NCI-H1092 (cell line): ENCODE data around the gene VEPH1.

Experiments used
- DNase-seq: peaks from one replicate; lab custom pipeline; 2025; lab: John Stamatoyannopoulos, UW

VEPH1 gene

DNA sequence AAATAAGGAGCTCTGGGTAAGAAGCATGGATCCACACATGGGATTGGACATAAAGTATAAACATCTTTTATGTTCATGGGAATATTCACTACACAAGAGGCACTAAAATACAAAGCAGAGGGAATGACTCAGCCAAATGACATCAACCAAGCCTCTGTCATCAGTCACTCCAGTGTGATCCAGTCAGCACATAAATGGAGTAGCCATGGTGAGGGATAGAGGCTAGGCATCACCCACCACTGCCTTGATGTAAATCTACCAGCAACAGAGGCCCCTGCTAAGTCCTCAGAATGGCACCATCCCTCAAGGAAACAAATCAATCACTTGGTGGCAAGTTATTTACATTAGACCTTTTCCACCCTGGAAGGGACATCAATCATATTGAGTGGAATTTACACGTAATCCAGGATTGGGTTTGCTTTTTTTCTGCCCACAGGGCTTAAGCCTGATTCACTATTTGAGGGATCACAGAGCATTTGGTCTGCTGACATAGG, 27.2 kb downstream of the VEPH1 start:
- DNase-seq: no peak

DNA sequence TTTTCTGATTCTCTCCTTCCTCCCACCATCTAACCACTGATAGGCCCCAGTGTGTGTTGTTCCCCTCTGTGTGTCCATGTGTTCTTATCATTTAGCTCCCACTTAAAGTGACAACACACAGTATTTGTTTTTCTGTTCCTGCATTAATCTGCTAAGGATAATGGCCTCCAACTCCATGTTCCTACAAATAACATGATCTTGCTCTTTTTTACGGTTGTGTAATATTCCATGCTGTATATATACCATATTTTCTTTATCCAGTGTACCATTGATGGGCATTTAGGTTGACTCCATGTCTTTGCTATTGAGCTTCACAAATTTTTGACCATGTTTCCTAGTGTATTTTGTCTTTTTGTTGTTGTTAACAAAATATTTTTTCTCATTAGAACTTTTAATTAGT, 30.6 kb downstream of the VEPH1 start:
- no peak for DNase-seq

DNA sequence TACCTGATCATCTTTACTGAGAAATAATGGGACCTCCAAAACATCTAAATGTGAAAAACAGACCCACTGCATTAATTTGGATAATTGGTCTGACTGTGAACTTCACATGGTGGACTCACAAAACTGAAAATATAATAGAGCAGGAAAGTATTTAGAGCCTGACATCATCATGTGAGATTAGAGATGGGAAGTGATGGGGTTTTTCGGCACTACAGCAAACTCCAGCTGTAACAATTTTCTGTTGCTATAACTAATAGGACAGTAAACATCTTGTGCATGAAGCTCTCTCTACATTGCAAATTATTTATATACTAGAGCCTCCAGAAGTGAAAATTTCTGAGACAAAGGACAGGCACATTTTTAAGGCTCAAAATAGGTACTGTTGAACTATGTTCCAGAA, 32.2 kb downstream of the VEPH1 start:
- DNase-seq: no peak

DNA sequence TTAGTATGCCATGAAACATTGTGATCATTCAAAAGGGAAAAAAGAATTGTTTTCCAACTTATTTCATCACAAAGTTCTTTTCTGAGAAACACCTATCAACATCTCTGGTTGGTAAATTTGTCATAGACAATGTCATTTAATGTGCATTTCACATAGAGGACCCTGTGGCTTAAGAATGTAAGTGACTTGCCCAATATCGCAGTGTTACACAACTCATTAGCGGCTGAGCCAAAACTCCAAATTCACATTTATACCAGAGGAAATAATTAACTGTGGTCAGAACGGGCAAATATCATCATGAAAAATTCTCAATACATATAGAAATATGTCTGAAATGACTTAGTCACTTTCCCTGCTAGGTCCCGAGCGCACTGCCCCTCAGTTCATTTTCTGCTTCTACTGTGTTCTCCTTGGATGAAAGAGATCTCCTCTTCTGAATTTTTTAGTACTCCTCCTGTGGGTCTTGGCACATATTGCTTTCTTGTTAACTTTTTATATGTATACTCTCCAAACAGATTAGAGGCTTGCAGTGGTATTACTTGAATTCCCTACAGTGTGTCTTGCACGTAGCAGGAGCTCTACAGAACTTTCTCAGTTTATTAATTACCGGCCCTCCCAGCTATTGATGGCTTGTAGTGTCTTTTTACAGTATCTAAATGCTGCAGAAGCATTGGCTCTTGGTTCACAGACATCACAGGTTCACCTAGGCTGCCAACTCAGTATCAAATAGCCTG, 33.5 kb downstream of the VEPH1 start:
- DNase-seq: no peak

DNA sequence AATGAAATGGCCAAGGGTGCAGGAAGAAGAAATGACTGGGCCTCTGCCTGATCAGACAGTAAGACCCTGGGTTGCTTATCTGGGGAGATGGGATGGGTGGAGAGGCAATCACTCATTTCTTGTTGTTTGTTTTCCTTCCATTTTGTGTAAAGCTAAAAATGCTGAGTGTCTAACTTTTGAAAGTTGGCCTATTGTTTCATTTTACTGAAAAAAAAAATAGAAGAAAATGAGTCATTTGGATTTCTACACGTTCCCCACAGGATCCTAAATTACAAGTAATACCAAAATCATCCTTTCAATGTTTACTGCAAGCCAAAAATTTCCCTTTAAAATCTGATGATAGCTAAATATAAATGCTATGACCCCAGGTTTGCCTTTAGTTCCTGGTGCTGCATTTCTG, 36.0 kb downstream of the VEPH1 start:
- no peak for DNase-seq

DNA sequence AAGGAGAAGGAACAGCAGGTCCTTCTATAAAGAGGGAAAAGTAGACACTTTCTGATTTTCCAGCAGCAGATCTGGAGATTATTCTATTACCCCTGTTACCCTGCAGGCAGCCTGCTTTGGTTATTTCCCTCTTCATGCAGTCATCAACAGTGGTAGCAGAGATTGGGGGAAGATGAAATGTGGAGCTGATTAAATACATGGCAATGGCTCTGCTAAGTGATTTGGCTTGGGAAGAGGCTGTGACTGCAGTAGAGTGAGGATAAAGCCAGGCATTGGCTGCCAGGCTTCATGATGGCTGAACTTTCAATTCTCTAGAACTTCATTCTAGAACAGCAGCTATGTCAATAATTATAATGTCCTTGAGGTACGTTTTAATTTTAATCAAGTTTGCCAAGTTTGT, 37.5 kb downstream of the VEPH1 start:
- DNase-seq: no peak

DNA sequence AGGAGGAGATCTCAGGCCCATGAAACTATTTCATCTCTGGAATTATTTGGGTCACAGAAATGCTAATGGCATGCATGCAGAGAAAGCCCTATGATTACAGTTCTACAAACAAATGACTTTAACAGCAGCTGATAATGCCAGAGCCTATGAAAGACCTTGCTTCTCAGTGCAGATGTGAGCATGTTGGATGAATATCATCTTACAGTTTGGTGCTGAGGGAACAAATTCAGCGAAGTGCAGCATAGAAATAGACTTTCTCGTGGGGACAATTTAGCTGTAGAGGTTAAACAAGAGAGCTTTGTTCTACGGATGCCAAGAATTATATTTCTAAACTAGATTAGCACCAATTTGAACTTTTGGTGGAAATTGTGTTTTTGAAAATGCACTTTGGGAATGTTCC, 38.9 kb downstream of the VEPH1 start:
- DNase-seq: no peak

DNA sequence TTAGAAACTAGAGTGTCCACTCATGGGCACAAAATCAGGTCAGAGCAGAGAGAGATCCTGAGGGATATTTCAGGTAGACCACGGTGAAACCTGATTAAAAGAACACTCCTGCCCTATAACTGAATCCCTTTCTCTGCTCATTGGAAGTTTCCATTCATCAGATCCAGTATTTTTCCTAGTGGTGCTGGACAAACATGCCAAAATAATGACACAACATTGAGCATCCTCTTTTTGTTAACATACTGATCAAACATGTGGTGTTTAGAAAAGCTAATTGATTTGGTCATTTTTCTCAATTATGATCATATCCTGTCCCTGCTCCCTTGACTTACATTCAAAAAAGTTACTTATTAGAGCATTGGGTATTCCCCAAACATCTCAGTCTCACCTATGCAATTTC, 39.4 kb downstream of the VEPH1 start:
- DNase-seq: no peak

DNA sequence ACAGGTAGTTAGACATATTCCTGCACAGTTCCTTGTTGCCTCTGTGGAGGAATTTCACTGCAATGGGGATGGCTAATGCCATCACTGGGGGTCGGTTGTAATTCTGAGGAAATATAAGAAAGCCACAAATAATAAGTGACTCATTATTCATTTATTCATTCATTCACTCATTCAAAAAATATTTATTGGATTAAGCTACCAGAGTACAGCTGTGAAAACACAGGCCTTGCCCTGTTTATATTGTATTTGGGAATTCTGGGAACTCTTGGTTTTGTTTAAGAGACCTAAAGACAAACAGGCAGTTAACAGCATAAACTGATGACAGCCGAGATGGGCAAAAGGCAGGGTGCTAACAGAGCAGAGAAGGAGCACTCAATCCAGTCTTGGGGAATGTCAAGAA, 43.0 kb downstream of the VEPH1 start:
- no peak for DNase-seq

DNA sequence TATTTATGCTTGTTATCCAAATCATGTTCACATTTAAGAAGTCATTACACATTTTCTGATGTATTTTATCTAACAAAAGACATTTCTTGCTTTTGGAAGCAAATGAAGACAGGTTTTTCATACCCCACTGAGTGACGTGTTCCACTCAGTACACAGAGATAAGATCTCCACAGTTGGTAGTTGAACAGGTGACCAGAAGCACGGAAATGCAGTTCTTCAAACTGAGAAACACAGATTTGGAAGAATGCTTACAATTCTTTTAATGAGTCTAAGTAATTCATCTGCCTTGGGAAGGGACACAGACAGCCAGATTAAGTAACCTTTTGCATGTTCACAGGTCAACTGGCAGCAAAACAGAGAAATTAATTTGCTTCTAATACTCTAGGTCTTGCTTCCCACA, 43.5 kb downstream of the VEPH1 start:
- no peak for DNase-seq

DNA sequence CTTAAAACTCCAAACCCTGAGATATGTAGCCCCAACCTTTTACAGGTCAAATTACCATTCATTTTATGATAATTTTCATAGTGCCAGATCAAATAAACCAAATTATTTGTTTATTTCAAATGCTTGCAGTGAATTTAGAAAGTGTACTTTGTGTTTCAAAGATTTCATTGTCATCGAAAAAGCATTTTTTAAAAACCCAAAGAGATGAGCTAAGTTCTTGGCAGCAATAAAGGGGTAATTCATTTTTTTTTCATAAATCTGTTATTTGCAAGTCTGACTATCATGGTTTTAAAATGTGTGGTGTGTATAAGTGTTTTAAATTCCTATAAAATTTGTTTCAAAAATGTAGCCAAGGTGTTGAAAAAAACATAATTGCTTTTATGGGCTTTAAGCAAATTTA, 49.4 kb downstream of the VEPH1 start:
- no peak for DNase-seq

DNA sequence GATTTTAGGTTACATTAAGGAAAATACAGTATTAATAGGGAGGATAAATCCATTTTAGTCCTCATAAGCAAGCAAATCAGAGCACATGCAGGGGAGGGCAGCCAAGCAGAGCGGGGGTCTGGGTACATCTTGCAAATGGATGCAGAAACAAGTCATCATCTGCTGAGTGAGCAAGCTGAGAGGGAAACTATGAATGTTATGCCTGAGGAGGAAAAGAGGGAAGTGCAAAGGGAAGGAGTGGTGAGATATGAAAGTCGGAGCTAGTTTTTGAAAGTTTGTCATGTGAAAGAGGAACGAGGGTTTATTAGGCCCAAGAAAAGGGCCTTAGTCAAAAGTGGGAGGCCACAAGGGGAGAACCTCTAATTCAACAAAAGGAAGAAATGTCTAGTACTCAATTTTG, 51.1 kb downstream of the VEPH1 start:
- DNase-seq: no peak

DNA sequence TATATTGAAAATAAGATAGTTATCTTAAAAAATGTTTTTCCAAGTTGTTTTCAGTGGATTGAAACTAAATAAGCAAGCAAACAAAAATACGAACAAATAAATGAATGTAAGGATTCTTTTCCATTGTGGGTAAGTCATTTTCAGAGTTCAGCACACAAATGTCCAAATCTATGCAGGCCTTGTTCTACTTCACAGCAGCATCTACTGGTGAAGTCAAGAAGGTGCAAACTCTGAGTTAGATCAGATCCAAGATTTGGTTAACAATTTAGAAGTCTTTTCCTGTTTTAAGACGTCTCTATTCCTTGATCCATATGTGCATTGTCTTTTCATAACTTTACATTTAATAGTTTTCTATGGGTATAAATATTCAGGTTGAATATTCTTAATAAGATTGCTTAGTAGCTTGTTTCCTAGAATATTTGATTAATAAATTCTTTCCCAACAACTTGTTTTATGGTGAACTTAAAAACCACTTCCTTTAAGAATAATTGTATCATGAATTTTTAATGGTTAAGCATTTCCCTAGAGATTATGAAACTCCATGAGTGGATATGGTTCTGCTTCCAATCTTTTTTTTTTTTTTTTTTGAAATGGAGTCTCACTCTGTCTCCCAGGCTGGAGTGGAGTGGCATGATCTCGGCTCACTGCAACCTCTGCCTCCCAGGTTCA, 56.1 kb downstream of the VEPH1 start:
- DNase-seq: no peak

DNA sequence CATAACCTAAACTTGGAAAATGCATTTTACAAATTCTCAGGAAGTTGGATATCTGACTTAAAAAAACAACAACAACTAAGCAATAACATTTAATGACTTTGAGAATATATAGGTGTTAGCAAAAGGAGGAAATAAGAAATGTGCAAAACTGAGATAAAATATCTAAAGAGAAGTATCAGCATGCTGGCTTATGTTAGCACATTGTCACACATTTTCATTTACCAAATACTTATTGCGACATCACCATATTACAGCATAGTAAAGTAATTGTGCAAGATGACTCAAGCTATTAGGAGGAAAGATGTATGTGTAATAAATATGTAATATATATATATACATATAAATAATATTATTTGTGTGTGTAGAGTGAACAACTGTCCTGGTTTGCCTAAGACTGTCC, 57.4 kb downstream of the VEPH1 start:
- no peak for DNase-seq

DNA sequence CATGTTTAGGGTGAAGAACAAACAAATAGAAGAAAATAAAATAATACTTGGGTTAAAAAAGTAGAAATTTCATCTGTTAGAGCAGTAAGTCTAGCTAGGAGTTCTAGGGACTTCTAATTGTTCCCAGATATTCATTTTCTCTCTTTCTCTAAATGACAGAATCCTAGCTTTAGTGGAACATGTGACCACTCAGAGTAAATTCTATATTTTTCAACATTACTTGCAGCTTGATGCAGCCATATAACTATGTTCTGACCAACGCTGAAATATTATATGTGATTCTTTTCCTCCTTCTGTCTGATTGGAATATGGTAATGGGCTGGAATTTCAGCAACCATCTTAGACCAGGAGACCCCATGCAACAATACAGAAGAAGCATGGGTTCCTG, 58.4 kb downstream of the VEPH1 start:
- DNase-seq: no peak

DNA sequence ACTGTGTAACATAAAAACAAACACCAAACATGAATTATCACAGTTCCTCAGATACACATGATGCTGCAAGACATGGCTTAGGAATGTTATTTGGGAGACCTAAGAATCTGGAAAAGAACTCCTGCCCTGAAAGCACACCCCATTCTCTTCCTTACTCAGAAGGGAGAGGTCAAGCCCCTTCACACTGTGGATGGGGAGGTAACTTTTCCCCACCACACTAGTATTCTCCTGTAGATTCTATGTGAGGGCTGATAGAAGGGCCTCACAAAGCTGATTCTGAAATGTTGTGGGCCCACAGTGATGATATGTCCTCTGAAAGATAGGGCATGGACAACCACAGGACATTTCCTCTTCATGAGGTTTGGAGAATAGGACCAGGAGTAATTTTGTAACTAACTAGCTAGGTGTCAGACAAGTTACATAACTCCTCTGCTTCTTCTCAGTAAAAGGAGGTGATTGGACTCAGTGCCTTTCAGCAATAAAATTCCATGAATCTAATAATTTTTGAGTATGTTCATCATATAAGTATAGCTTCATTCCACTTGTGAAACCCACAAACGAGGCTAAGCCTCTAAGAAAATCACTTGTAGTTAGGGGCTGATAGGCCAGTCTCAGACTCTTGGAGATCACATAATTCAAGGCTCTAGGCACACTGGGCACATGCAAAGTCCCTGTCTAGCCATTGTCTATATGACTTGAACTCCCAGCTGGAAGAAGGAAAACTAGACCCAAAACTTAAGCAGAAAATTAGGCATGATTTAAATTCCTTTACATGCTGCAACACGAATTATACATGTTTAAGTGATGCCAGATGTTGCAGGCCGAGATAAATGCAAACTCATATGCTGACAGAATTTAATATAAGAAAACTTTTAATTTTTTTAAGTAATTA, 59.1 kb downstream of the VEPH1 start:
- no peak for DNase-seq

DNA sequence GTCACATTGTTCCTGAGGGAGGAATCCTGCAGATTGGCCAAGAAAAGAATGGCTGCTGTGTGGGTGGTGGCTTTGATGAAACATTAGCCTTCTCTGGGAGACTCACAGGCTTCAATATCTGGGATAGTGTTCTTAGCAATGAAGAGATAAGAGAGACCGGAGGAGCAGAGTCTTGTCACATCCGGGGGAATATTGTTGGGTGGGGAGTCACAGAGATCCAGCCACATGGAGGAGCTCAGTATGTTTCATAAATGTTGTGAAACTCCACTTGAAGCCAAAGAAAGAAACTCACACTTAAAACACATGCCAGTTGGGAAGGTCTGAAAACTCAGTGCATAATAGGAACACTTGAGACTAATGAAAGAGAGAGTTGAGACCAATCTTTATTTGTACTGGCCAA, 60.5 kb downstream of the VEPH1 start:
- no peak for DNase-seq

DNA sequence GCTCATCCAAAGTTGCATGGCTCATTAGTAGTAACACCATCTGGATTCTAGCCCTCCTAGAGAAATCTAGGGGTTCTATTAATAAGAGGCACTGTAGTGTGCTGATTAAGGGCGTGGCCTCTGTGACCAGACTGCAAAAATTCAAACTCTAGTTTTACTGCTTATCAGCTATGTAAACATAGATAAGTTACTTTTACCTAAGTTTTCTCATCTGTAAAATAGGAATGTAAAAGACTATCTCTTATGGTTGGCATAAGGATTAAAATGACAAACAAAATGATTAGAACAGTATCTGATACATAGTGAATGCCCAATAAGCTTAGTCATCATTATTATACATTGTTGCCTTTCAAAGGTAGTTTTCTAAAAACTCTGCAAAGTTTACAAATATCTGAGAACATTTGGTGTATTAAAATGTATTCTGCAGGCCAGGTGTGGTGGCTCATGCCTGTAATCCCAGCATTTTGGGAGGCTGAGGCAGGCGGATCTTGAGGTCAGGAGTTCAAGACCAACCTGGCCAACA, 62.1 kb downstream of the VEPH1 start:
- DNase-seq: no peak

DNA sequence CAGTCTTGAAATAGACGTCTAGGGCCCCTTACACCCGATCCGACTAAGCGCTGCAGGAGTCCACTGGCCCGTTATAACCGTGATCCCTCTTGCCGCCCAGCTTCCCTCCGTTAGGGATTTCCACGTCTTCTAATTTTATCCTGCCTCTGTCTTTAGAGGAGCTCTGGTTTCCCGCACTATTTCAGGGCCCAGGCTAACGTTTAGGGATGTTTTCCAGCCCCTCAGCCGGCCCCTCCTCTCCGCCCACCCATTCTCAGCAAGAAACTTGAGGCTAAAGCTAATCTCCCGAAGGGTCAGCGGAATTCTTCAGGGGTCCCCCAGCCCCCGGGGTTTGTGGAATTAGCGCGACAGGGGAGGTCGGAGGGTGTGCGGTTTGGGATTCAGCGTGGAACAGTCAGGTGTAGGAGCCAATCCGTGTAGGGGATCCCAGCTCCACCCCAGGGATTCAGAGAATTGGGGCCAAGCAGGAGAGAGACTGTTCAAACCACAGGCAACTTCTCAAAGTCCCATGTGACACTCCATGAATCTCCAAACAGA, 65.0 kb downstream of the VEPH1 start:
- DNase-seq: no peak

DNA sequence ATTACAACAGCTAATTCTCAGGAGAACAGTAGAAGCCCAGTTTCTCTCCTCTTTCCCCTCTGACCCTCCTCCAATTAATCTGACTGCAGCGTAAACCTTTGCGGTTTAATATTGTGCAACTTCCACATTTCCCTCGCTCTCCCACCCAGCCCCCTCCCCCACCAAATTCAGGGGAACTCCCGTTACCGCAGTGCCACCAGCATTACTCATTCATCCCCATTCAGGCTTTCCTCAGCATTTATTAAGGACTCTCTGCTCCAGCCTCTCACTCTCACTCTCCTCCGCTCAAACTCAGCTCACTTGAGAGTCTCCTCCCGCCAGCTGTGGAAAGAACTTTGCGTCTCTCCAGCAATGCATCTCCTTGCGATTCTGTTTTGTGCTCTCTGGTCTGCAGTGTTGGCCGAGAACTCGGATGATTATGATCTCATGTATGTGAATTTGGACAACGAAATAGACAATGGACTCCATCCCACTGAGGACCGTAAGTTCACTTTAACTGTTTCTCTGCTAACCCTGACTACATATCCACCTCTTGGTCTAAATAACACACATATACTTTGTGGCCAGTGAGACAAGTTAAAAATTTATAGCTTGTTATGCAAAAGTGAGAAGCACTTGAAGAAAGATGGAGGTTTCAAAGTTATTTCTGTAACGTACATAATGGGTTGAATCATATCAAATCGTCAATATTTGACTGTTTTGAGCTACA, 66.5 kb downstream of the VEPH1 start, which contains the start of gene PTX3:
PTX3 (plus strand) TSS at position 268 of the 709 bp plus-strand sequence; CDS start at position 352, 84 bp downstream.
- DNase-seq: no peak

DNA sequence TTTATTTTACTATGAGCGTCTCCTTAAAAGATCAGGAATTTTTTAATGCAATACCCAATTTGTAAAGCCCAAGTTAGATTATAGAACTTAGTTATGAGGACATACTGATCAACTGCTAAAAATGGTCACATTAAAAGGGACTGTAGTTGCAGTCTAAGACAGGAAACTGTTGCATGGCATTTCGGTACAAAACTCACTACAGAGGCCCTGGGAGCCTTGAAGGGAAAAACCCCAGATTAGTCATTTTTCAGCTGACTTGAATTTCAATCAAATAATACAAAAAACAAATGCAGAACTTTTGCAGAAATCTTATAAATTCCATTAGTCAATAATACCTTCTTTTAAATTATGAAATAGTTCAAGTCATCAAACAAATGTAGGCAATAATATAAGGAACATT, 73.5 kb downstream of the VEPH1 start:
- no peak for DNase-seq

DNA sequence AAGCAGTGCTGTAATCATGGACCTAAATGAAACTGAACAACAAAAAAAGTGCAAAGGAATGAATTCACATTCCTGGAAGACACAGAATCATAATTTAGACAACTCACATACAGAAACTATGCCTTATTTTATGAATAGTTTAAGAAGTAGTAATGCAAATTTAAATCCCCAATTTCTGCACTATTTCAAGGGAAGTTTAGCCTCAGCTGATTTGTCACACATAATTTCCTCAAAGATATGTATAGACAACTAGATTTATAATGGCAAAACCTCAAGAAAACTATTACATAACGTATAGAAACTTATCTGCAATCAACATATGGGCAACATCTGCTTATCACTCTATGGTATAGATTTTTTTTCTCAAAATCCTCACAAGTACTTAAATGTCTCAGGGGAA, 74.4 kb downstream of the VEPH1 start:
- no peak for DNase-seq
